ENCODE measurements around the gene ANKS1A.

The ANKS1A gene

DNA sequence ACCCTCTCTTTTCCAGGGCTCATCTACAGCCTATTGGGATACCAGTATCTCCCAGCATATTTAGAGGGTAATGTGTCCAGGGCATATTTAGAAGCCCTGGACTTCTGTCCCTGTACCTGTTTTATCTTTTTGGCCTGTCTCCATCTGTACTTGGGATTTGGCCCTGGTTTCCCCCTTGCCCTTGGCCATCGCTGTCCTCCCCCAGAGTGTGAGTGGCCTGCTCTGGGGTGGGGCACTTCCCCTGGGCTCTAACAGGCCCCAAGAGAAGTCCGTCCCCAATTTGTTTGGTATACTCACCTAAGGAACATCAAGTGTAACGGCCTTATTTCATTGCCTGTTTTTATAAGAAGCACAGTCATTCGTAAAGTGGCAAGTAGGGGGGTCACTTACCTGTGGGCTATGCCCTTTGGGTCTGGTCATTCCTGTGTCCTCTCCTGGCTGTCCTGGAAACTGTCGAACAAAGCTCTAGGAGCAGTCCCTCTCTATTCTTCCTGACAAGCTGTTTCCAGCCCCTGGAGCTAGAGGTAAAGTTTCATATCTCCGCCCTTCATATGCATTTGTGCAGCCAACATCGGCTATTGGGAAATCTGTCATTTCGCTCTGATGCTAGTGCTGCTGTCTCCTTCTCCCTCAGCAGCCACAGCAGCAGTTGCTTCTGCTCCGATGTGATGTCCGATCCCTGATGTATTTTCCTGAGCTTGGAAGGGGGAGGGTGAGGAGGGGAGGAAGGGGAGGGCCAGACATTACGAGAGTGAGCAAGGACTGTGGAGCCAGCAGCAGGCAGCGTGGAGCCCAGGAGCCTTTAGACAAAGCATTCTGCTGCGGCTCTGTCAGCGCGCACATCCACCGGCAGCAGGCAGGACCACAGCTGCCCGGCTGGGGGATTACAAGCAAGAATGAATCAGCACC lies 168.6 kb downstream of the ANKS1A start:
- H3K27me3 Mint-ChIP-seq (ENCODE audit: low read depth) = no peaks in the 10 kb centered on the region
- no peak overlapping the region for H3K4me3 Mint-ChIP-seq
- H3K36me3 Mint-ChIP-seq (ENCODE audit: low read depth) = no peaks in the 10 kb centered on the region
- peaks cover 7% of the 10 kb centered on the region for H3K4me1 Mint-ChIP-seq (ENCODE audit: low read depth)
- no peak for DNase-seq (ENCODE audit: low spot score)
- no peaks in the 10 kb centered on the region for H3K9me3 Mint-ChIP-seq
- H3K27ac Mint-ChIP-seq = no peak overlapping the region

DNA sequence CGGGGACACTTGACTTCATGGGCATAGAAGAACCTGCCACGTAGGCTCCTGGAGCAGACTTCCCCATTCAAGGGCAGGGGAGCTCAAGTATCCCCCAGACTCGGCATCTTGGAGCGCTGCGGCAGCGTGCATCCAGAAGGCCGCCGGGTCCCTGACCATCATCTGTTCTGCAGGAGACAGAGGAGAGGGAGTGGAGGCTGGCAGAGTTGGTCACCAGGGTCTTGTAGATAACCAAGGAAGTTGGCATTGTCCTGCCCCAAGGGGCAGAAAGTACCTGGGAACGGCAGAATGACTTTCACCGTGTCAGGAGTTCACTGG lies 169.3 kb downstream of the ANKS1A start:
- no peaks in the 10 kb centered on the region for H3K9me3 Mint-ChIP-seq
- H3K4me1 Mint-ChIP-seq (ENCODE audit: low read depth) = peaks cover 11% of the 10 kb centered on the region
- no peaks in the 10 kb centered on the region for H3K36me3 Mint-ChIP-seq (ENCODE audit: low read depth)
- no peak overlapping the region for H3K27ac Mint-ChIP-seq
- H3K27me3 Mint-ChIP-seq (ENCODE audit: low read depth) = no peaks in the 10 kb centered on the region
- DNase-seq (ENCODE audit: low spot score) = no peak
- H3K4me3 Mint-ChIP-seq = no peak overlapping the region

DNA sequence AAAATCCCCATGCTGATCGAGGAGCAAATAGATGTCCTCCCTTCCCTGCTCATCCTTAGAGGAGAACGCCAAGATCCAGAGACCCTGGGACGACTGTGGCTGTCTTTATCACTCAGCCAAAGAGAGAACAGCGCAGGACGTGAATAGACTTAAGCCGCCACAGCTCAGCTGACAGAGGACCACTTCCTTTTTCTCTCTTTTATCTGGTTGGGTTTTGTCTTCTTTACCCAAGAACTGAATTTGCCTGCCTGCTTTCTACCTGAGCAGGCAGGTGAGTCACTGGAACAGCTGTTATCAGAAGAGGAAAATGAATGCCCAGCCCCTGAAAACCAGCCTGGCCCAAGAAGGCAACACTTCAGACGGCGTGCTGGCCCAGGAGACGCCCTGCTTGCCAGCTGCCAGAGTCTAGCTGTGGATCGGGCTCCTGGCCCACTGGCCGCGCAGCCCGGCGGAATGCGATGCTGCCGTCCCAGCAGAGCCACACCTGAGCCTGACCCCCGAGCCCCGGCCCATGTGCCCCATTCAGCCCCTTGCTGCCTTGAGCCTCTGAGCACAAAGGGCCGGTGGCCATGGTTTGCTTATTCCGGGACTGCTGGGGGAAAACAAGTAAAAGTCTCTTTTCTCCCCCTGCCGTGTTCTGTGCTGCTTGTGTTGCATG lies 169.9 kb downstream of the ANKS1A start:
- H3K4me1 Mint-ChIP-seq (ENCODE audit: low read depth) = peaks cover 12% of the 10 kb centered on the region
- no peaks in the 10 kb centered on the region for H3K36me3 Mint-ChIP-seq (ENCODE audit: low read depth)
- no peak for DNase-seq (ENCODE audit: low spot score)
- H3K4me3 Mint-ChIP-seq = no peak overlapping the region
- no peaks in the 10 kb centered on the region for H3K27me3 Mint-ChIP-seq (ENCODE audit: low read depth)
- no peak overlapping the region for H3K27ac Mint-ChIP-seq
- no peaks in the 10 kb centered on the region for H3K9me3 Mint-ChIP-seq

DNA sequence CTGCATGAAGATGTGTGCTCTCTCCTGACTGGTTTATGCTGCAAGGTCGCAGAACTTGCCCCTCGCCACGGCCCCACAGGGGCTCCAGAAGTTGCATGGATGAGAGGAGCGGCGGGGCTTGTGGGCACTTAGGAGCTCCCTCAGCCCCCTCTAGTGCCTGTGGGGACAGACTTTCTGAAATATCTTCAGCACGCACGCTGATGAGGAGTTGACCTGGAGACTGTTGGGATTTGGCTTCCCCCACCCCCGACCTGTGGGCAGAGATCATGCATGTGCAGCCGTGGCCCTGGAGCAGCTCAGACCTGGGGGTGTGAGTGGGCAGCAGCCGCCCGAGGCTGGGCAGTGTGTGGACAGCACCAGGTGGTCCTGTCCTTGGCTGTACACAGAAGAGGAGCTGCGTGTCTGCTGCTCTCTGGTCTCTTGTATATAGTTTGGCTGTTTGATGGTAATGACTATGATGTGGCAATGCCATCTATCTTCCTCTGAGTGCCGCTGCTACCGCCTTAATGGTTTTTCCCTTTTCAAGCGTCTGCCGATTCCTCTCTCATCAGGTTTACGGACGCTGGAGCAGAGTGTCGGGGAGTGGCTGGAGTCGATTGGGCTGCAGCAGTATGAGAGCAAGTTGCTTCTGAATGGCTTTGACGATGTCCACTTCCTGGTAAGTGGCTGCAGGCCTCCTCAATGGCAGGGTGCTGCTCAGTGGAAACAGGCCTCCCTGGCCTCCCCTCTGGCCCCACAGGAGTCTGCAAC lies 170.7 kb downstream of the ANKS1A start:
- Mint-ChIP-seq H3K27me3 (ENCODE audit: low read depth) (no peaks in the 10 kb centered on the region), H3K27ac (no peak overlapping the region), H3K36me3 (ENCODE audit: low read depth) (no peaks in the 10 kb centered on the region), H3K9me3 (no peaks in the 10 kb centered on the region), H3K4me3 (no peak overlapping the region), H3K4me1 (ENCODE audit: low read depth) (peaks cover 12% of the 10 kb centered on the region)
- DNase-seq (ENCODE audit: low spot score) = no peak

DNA sequence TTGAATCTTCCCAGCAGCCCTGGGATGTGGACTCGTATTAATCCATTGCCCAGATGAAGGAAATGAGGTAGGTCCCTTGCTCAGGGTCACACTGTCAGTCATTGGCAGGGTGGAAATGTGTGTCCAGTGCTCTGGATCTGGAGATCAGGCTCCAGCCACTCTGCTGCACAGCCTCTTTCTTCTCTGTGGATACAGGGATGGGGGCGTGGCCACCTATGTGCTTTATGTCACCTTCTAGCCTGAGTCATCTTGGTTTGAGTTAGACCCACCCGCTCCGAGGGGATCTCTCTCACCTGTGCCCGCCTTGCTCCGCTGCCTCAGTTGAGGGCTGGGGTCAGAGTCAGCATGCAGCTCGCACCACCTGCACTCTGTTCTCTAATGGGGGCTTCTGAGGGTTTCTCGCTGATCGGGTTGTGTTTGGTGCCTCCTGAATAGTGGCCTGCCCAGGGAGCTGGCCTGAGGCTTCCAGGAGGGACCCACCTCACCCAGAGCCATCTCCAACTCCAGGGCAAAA lies 172.1 kb downstream of the ANKS1A start:
- no peaks in the 10 kb centered on the region for H3K36me3 Mint-ChIP-seq (ENCODE audit: low read depth)
- peaks cover 12% of the 10 kb centered on the region for H3K4me1 Mint-ChIP-seq (ENCODE audit: low read depth)
- no peak overlapping the region for H3K4me3 Mint-ChIP-seq
- no peak overlapping the region for H3K27ac Mint-ChIP-seq
- no peaks in the 10 kb centered on the region for H3K27me3 Mint-ChIP-seq (ENCODE audit: low read depth)
- DNase-seq (ENCODE audit: low spot score) = no peak
- no peaks in the 10 kb centered on the region for H3K9me3 Mint-ChIP-seq

DNA sequence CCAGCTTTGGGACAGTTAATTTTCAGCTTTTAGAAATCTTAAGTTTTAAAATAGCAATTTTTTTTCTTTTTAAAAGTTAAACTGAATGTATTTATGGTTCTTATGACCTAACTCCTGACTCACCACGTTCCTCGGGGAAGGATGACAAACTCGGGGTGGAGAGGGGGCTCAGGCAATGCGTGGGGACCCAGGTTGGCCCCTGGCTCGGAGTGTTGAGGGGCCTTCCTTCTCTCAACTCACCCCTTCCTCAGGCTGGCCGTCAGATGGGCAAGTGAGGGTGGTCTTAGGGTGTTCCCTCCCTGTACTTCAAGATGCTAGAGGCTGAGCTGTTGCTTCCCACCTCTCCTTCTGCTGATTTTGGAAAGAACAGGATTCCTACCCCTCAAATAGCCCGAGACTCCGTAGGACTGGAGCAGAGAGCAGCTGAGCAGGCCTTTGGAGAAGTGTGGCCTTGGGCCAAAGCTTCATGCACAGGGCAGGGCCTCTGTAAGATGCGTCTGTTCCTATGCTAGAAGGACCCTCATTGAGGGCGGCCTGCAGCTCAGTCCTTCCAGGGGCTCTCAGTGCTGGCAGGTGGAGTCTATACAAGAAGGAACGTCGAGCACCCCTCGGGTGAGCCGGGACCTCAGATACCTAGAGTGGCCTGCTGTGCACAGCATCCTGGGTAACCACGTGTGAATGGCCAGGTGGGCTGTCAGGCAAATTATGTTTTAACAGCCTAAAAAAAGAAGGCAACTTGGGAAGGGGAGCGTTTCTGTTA lies 172.8 kb downstream of the ANKS1A start:
- no peaks in the 10 kb centered on the region for H3K27me3 Mint-ChIP-seq (ENCODE audit: low read depth)
- H3K27ac Mint-ChIP-seq = no peak overlapping the region
- no peak overlapping the region for H3K4me3 Mint-ChIP-seq
- H3K36me3 Mint-ChIP-seq (ENCODE audit: low read depth) = no peaks in the 10 kb centered on the region
- peaks cover 12% of the 10 kb centered on the region for H3K4me1 Mint-ChIP-seq (ENCODE audit: low read depth)
- no peaks in the 10 kb centered on the region for H3K9me3 Mint-ChIP-seq
- DNase-seq (ENCODE audit: low spot score) = no peak

DNA sequence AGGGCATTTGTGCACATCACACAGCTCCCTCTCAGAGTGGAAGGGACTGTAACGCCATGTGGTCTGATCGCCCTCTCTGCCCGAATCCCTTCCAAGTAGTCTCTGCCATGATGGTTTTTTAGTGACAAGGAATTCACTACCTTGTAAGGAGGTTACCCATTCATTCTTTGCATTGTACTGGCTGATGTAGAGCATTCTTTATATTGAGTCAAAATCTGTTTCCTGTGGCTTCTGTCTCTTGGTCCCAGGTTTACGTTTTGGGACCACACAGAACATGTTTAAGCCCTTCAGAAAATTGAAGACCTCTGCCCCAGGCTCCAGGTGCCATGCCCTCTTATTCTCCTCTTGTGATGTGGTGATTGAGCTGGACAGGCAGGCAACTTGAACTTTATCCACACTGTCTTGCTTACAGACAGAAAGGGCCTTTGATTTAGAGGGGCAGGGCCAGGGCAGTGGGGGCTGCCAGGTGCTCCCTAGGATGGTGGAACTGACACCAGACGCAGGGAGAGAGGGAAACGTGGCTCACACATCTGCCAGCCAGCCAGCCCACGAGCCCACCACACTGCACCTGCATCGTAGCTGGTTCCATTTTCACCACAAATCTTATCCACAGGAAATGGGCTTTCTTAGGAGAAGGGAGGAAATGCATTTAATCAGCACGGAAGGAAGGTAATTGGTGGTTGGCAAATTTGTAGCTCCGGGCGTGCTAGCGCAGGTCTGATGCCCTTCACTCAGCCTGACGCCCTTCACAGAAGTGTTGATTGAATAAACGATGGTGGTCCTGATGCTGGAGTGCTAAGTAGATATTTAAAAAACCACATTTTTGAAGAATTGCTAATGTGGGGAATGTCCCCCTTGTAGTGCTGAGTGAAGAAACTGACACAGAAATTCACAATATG lies 173.9 kb downstream of the ANKS1A start:
- H3K36me3 Mint-ChIP-seq (ENCODE audit: low read depth) = no peaks in the 10 kb centered on the region
- no peaks in the 10 kb centered on the region for H3K27me3 Mint-ChIP-seq (ENCODE audit: low read depth)
- H3K4me1 Mint-ChIP-seq (ENCODE audit: low read depth) = peaks cover 12% of the 10 kb centered on the region
- no peak overlapping the region for H3K27ac Mint-ChIP-seq
- DNase-seq (ENCODE audit: low spot score) = no peak
- no peaks in the 10 kb centered on the region for H3K9me3 Mint-ChIP-seq
- H3K4me3 Mint-ChIP-seq = no peak overlapping the region

DNA sequence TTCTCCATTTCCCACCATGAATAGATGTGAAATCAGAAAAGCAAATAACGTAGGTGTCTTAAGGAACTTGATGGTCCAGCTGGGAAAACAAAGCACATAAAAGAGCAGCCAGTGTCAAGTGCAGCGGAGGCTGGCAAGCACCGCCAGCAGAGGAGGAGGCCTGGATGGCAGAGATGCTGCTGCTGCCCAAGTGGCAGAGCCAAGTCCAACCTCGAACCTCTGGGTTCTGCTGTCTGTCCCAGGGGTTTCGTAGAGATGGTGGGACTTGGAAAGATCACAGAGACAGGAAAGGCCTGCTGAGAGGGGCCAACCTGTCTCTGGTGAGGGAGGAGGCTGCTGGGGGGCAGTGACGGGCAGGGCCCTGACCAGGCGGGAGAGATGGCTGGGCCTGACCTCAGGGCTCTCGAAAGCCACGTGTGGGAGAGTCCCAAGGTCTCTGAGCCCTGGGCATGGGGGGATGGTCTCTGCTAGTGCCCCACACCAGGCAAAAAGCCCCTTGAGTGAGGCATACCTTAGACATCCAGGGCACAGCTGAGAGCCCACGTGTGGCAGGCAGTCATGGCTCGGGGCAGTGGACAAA lies 174.7 kb downstream of the ANKS1A start:
- Mint-ChIP-seq H3K27me3 (ENCODE audit: low read depth) (no peaks in the 10 kb centered on the region), H3K27ac (no peak overlapping the region), H3K4me3 (no peak overlapping the region), H3K9me3 (no peaks in the 10 kb centered on the region), H3K4me1 (ENCODE audit: low read depth) (peaks cover 9% of the 10 kb centered on the region), H3K36me3 (ENCODE audit: low read depth) (no peaks in the 10 kb centered on the region)
- DNase-seq (ENCODE audit: low spot score) = no peak

DNA sequence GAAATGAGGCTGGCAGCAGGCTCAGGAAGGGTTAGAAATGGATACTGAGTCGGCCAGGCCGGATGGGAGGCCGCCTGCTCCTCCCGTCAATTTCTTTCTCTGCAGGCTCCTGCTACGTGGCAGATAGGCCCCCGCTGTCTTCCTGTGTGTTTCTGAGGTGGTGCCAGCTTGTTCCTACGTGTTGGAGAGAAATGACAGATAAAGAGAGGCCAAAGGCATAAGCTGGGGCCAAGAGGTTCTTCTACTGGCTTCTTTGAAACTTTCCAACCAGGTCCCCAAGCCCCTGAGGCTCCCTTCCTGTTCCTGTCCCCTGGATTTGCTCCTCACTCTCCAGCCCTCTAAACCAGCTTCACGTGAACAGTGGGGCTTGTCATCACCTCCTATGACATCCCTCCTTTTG lies 175.2 kb downstream of the ANKS1A start:
- no peaks in the 10 kb centered on the region for H3K36me3 Mint-ChIP-seq (ENCODE audit: low read depth)
- peaks cover 9% of the 10 kb centered on the region for H3K4me1 Mint-ChIP-seq (ENCODE audit: low read depth)
- H3K4me3 Mint-ChIP-seq = no peak overlapping the region
- H3K27ac Mint-ChIP-seq = no peak overlapping the region
- no peak for DNase-seq (ENCODE audit: low spot score)
- H3K27me3 Mint-ChIP-seq (ENCODE audit: low read depth) = no peaks in the 10 kb centered on the region
- H3K9me3 Mint-ChIP-seq = no peaks in the 10 kb centered on the region

DNA sequence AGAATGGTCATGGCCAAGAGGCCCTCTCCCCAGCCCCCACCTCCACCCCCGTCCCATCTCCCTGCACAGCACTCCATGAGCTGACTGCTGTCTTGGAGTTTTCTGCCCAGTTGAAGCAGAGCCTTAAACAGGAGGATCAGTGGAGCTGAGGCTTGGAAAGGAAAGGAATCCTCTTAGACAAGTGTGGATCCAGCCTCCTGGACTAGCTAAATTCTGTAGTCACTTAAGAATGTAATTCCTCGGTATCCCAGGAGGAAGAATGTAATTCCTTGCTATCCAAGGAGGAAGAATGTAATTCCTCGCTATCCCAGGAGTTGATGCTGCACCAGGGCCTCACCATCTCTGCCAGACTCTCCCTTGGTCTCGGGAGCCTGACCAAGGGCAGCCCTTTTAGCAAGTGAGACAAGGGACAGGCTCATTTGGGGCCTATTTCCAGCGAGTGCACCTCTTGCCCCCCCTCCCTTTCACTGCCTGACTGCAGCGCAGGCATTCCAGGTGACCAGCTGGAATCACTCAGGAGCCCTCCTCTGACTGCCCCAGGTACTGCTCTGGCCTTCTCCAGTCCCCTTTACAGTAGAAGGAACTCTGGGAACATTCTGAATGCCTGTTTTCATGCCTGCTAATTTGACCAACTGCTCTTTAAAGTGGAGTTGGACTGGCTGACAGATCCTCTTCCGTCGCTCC lies 175.8 kb downstream of the ANKS1A start:
- H3K27ac Mint-ChIP-seq = no peak overlapping the region
- no peaks in the 10 kb centered on the region for H3K27me3 Mint-ChIP-seq (ENCODE audit: low read depth)
- H3K36me3 Mint-ChIP-seq (ENCODE audit: low read depth) = no peaks in the 10 kb centered on the region
- H3K4me3 Mint-ChIP-seq = no peak overlapping the region
- H3K4me1 Mint-ChIP-seq (ENCODE audit: low read depth) = peaks cover 9% of the 10 kb centered on the region
- H3K9me3 Mint-ChIP-seq = no peaks in the 10 kb centered on the region
- no peak for DNase-seq (ENCODE audit: low spot score)

DNA sequence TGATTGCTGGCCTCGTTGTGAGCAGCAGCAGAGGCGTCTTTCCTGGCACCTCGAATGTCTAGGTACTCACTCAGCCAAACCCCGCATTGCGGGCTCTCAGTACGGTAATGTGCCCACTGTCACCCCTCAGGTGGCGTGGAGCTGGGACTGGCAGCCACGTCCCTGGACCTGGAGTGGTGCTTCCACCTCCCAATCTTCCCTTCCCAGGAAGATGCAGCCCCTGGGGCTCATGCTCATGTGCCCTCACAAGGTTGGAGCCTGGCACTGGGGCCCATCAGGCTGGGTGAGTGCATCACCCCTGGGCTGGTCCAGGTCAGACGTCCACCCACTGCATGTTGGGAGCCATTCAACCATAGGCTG lies 176.4 kb downstream of the ANKS1A start:
- Mint-ChIP-seq H3K4me1 (ENCODE audit: low read depth) (peaks cover 9% of the 10 kb centered on the region), H3K36me3 (ENCODE audit: low read depth) (no peaks in the 10 kb centered on the region), H3K27ac (no peak overlapping the region), H3K4me3 (no peak overlapping the region), H3K27me3 (ENCODE audit: low read depth) (no peaks in the 10 kb centered on the region), H3K9me3 (no peaks in the 10 kb centered on the region)
- DNase-seq (ENCODE audit: low spot score) = no peak

DNA sequence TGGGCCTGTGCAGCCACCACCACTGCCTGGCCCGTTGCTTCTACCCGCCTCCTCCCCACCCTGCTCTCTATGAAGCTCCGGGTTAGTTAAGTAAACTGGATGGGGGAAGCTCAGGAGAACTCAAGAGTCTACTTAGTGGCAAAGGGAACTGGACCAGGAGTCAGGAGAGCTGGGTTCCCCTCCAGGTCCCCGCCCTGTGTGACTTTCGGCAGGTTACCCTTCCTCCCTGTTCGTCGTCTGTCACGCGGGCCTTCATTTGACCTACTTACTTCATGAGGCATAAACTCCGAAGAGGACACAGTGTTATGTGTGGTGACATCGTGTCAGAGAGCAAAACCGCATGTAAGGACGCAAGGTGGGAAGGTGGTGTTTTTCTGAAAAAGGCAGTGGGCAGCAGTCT lies 176.8 kb downstream of the ANKS1A start:
- H3K36me3 Mint-ChIP-seq (ENCODE audit: low read depth) = no peaks in the 10 kb centered on the region
- H3K27ac Mint-ChIP-seq = no peak overlapping the region
- no peak overlapping the region for H3K4me3 Mint-ChIP-seq
- H3K4me1 Mint-ChIP-seq (ENCODE audit: low read depth) = peaks cover 9% of the 10 kb centered on the region
- no peaks in the 10 kb centered on the region for H3K9me3 Mint-ChIP-seq
- no peaks in the 10 kb centered on the region for H3K27me3 Mint-ChIP-seq (ENCODE audit: low read depth)
- DNase-seq (ENCODE audit: low spot score) = no peak
